Hepatocyte (in vitro differentiated cells): Measurements from ENCODE around the gene AP4S1.

Experiments used
- EZH2 ChIP-seq: fragments of 200-600 bp; sonication (generic); IDR thresholded peaks from 2 replicates; pipeline ENCODE4 v1.6.1; 2016; ENCODE audit warnings: antibody characterized with exemption, mild to moderate bottlenecking, borderline replicate concordance
- EZH2phosphoT487 ChIP-seq: fragments of 200-600 bp; sonication (generic); IDR thresholded peaks from one replicate; pipeline ENCODE4 v1.6.1; 2018; ENCODE audit warnings: antibody characterized with exemption, mild to moderate bottlenecking, low read depth, moderate library complexity; ENCODE audit not compliant: unreplicated experiment, severe bottlenecking
- TF ChIP-seq, protein P1 (sequence below): fragments of 200-600 bp; sonication (generic); IDR thresholded peaks from 2 replicates; pipeline ENCODE4 v1.5.1; 2016; ENCODE audit warnings: antibody characterized with exemption, mild to moderate bottlenecking; ENCODE audit not compliant: poor library complexity

DNA sequence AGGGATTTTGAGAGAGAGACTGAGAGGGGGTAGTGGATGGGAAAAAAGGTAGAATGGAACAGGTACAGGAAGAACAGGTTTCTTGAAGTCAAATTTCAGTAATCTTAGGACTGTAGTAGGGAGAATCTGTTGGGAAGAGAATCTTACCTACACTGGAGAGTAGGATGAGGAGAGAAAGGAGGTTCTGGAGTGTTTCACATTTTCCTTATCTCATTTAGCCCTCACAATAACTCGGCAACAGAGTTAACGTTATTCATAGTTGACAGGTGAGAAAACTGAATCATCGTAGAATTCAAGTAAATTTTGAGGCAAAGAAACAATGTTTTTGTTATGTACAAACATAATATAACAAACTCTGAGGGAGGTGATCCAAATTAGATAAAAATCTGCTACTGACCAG is 17.9 kb downstream of the AP4S1 start:
- TF ChIP-seq, protein P1, sequence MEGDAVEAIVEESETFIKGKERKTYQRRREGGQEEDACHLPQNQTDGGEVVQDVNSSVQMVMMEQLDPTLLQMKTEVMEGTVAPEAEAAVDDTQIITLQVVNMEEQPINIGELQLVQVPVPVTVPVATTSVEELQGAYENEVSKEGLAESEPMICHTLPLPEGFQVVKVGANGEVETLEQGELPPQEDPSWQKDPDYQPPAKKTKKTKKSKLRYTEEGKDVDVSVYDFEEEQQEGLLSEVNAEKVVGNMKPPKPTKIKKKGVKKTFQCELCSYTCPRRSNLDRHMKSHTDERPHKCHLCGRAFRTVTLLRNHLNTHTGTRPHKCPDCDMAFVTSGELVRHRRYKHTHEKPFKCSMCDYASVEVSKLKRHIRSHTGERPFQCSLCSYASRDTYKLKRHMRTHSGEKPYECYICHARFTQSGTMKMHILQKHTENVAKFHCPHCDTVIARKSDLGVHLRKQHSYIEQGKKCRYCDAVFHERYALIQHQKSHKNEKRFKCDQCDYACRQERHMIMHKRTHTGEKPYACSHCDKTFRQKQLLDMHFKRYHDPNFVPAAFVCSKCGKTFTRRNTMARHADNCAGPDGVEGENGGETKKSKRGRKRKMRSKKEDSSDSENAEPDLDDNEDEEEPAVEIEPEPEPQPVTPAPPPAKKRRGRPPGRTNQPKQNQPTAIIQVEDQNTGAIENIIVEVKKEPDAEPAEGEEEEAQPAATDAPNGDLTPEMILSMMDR: no peak
- TF ChIP-seq EZH2phosphoT487 (no peak), EZH2 (no peak)
